ENCODE results near the gene DHFR2.
A peak's percentile ranks its signal among the peaks of the same experiment; 100 is the strongest.
"Not testable (repeated sequence)": the region's sequence is repeated elsewhere in the genome, so short reads cannot be mapped to it uniquely, and the experiment has no call there.

DHFR2 gene

DNA sequence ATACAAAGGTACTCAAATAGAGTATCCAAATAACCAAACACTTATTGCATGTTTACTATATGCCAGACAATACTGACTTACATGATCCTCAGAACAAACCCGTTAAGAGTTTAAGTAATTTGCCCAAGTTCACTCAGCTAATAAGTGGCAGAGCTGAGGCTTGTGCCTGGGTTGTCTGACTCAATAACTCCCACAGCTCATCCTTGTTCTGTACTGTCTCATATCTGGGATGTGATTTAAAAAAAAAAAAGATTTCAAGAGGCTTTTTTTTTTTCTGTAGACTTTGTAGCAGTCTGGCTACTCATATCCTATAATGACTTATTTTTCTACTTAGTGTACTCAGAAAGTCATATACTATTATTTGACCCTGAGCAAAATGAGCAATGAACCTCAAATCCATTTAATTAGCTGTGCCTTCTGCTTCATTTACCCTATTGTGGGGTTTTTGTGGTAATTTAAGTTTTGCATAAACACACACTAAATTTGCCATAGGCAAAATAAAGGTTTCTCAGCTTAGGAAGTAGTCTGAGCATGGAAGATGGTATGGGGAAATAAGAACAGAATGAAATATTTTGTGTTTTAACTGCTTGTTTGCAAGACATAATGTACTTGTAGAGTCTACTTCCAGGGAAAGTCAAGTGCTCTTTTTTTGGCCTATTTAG, 3.2 kb upstream of the DHFR2 start:
- DNase-seq (ENCODE audit: low read depth) = no peak

DNA sequence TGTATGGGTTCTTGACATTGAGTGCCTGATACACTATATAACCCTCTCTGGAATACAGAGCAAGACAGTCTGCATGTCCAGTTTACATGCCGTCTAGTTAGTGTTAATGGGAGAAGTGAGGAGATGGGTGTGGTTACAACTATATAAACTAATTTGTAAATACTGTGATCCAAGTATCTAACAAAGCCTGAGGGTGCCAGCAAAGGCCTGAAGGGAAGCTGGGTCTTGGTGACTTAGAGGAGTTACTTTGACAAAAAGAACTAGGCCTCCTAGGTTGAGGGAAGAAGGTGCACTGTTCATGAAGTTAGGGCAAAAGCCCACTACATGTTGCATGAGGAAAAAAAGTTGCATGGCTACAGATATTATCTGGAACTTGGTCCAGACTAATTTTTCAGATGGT, 2.4 kb upstream of the DHFR2 start:
- DNase-seq (ENCODE audit: low read depth) = no peak

DNA sequence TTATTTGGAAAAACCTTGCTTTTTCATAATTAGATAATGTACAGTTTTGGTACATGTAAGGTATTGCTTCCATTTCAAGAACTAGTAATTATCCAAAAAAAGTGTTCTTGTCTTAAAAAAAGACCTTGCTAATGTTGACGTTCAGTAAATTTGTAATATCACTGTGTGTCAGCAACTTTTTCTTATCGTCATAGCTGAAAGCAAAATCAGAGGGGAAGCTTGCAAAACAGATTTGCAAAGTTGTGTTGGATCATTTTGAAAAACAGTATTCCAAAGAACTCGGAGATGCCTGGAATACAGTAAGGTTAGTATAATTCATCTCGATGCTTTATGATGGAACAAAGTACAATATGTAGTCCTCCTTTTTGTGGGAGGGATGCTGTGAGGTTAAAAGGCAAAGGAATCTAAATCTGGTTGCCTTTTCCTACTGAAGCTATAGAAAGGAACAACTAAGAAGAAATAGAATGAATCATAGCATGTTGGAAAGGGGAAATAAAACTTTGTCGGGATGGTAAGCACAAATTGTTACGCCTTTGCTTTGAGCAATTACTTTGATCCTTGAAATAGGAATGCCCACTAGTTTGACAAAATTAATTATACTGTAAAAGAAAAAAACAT, 1.6 kb upstream of the DHFR2 start:
- no peak for DNase-seq (ENCODE audit: low read depth)

- DNase-seq (ENCODE audit: low read depth) = no peak
Observed at GRCh38 chr3:94063496-94064119, 892 bp upstream of the DHFR2 start.

GRCh38 chr3:94061297-94061696, 1.4 kb downstream of the DHFR2 start:
- no peak for DNase-seq (ENCODE audit: low read depth)

DNA sequence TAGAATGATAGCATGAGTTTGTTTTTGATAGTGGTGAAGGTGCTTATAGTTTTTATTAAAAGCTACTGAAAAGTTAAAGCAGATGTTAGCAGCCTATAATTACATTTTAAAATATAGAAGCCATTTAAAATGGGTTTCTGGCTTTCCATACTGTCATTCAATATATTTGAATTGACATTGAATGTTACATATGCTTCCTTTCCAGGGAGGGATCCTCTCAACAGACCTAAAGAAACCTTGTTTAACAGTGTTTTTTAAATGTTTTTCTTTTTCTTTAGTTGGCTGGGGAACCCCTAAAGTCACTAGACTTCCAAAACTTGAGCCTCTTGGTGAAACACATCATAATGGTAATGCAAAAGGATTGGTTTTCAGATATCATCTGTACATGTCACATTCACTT, 12.2 kb downstream of the DHFR2 start:
- no peak for DNase-seq (ENCODE audit: low read depth)

DNA sequence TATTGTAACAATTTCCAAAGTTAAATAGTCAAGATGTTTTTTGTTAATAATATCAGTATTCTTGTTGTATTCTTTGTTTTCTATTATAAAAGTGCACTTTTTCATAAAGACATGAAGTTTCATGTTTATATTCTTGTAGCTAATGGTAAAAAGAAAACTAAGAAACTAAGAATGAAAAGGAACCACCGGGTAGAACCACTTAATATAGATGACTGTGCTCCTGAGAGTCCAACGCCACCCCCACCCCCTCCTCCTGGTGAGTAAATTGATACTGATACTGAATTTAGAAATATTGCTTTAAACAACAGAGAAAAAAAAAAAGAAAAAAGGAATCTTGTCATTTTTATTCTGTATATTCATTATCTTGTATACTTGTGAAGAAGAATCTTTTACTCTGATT, 13.4 kb downstream of the DHFR2 start:
- DNase-seq (ENCODE audit: low read depth) = no peak

DNA sequence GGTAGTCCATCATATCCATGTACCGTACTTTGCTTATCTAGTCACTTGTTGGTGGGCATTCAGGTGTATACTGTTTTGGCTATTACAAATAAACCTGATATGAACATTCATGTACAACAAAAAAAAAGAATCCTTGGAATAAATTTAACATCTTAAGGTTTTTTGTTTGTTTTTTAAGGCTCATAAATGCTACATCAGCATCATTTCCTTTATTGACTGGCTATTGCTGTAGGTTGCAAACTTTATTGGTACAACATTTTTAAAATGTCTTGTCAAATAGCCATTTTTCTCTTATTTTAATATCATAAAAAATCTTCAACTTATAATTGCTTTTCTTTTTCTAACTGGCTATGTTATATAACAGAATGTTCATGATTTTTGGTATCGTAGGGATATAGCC, 16.2 kb downstream of the DHFR2 start:
- no peak for DNase-seq (ENCODE audit: low read depth)

GRCh38 chr3:94044100-94044936, 18.4 kb downstream of the DHFR2 start:
- DNase-seq (ENCODE audit: low read depth) = not testable (repeated sequence)

DNA sequence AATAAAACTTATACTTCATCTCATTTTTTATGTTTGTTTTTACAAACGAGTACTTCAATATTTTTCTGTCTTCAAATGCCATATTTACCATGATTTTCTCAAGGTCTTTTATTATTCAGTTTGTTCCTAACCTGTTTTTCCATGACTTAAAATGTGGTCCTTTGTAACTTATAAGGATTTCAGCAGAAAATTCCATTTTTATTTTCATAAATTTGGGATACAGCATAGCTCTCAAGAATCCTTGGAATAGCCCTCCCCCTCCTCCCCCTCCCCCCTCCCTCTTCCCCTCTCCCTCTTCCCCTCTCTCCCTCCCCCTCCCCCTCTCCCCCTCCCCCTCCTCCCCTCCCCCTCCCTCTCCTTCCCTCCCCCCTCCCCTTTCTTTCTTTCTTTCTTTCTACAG, 19.4 kb downstream of the DHFR2 start:
- no peak for DNase-seq (ENCODE audit: low read depth)

- DNase-seq (ENCODE audit: low read depth) = peak; percentile 70
Observed at GRCh38 chr3:94036909-94037507, 25.7 kb downstream of the DHFR2 start.

- DNase-seq (ENCODE audit: low read depth) = no peak
Observed at GRCh38 chr3:94028093-94028837, 34.5 kb downstream of the DHFR2 start, which contains the start of gene STX19. STX19 (minus strand) TSS chr3:94028597; CDS start chr3:94015269, 13,328 bp downstream.

- no peak for DNase-seq (ENCODE audit: low read depth)
Observed at GRCh38 chr3:94026623-94027022, 36.1 kb downstream of the DHFR2 start.

- peak; percentile 51 for DNase-seq (ENCODE audit: low read depth)
Observed at GRCh38 chr3:94024385-94024784, 38.3 kb downstream of the DHFR2 start.

DNA sequence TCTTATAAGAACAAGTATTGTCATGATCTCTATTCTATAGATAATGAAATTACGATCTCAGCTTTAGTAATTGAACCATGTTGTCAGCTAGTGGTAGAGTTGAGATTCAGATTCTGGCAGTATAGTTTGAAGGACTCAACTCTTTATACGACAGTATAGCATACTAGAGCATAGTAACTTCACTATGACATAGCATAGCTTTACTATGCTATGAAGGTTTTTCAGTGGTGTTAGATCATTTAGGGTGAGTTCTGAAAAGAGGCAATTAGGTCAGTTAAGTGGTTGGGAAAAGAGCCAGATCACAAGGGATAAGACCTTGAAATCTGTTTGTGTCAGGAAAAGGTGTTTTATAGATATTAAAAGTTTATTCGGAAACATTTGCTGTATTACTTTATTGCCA, 42.4 kb downstream of the DHFR2 start:
- DNase-seq (ENCODE audit: low read depth) = no peak

- DNase-seq (ENCODE audit: low read depth) = no peak
Observed at GRCh38 chr3:94019659-94020058, 43.1 kb downstream of the DHFR2 start.

DNA sequence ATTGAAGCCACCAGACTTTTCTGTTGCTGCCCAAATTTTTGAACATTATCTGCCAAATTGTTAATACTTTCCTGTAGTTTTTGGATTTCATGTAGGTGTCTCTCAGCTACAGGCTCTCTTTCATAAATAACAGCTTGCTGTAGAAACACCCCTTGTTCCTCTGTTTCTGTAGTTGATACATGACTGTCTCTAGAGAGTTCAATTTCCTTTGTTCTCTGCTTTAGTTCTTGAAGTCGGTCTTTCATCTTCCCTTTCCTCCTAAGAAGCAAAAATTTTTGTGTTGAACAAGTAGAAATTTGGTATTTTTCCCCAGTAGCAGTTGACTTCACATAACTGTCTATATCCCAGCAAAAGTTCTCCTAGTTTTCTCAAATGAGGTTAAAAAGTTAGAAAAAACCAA, 47.7 kb downstream of the DHFR2 start:
- DNase-seq (ENCODE audit: low read depth) = no peak

- no peak for DNase-seq (ENCODE audit: low read depth)
Observed at GRCh38 chr3:94012185-94012584, 50.5 kb downstream of the DHFR2 start.

DNA sequence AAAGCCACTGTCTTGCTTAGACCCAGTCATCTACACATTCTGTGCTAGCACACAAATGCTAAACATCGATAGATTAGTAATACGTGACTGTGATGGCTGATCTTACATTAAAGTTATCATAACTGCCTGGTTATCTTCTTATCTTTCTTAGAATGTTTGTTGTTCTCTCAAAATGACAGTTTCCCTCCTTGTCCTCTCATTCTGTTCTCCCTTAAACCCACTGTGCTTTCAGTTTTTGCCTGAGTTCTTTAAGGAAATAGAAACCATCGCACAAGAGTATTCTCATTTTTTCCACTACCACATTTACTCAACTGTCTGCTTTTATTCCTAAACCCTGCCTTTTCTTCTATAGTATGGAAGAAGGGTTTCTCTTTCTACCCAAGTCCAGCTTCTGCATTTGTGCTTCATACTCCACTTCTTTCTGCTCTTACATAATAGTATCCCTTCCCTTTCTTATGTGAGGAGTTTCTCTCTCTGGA, 51.4 kb downstream of the DHFR2 start:
- DNase-seq (ENCODE audit: low read depth) = no peak

- DNase-seq (ENCODE audit: low read depth) = no peak
Observed at GRCh38 chr3:94009608-94010007, 53.1 kb downstream of the DHFR2 start.

GRCh38 chr3:94008253-94008652, 54.5 kb downstream of the DHFR2 start:
- DNase-seq (ENCODE audit: low read depth) = no peak
